Uterus (tissue), 4 donors: Measurements from ENCODE around the gene FHOD1. TPM values are rescaled to one million over a fixed set of nuclear protein-coding genes. Genes with fewer than 3 reads are reported as not detected.

Experiments
- DNase-seq, 2 donors: peaks; one replicate each; pipeline ENCODE4 v3.0.0-alpha.2; 2019 to 2020
- H3K27ac ChIP-seq, 2 donors: fragments of 200-600 bp; sonication (generic); 1 replicate in 1 of 2; 2 replicates in 1 of 2; pipeline ENCODE4 v1.5.1; 2016 to 2018
- H3K27me3 ChIP-seq, 2 donors: fragments of 200-600 bp; sonication (generic); one replicate each; pipeline ENCODE4 v1.5.1; 2018 to 2019; ENCODE audit warnings: control low read depth in 1 of 2
- H3K36me3 ChIP-seq, 2 donors: fragments of 200-600 bp; sonication (generic); one replicate each; pipeline ENCODE4 v1.5.1; 2019; ENCODE audit warnings: control low read depth in 1 of 2
- H3K4me1 ChIP-seq, 2 donors: fragments of 200-600 bp; sonication (generic); one replicate each; pipeline ENCODE4 v1.5.1; 2018 to 2019; ENCODE audit warnings: control low read depth in 1 of 2
- H3K4me3 ChIP-seq, 2 donors: fragments of 200-600 bp; sonication (generic); 1 replicate in 1 of 2; 2 replicates in 1 of 2; pipeline ENCODE4 v1.5.1; 2018 to 2019; ENCODE audit warnings: mild to moderate bottlenecking in 1 of 2
- H3K9me3 ChIP-seq, 2 donors: fragments of 200-600 bp; sonication (generic); one replicate each; pipeline ENCODE4 v1.5.1; 2019; ENCODE audit warnings: control low read depth in 1 of 2
- CTCF ChIP-seq, 4 experiments: fragments of 200-600 bp in 2 of 4; fragments of 450-650 bp in 2 of 4; sonication (generic) in 2 of 4; IDR thresholded peaks; one replicate each; pipeline ENCODE4 v1.5.1; 2016 to 2019; ENCODE audit warnings: antibody characterized with exemption in 4 of 4, mild to moderate bottlenecking in 2 of 4, moderate library complexity in 1 of 4
- POLR2A ChIP-seq, 2 donors: fragments of 450-650 bp; IDR thresholded peaks; one replicate each; pipeline ENCODE4 v1.6.1; 2016; ENCODE audit warnings: antibody characterized with exemption in 2 of 2, mild to moderate bottlenecking in 1 of 2, moderate library complexity in 1 of 2
- intact Hi-C: fragments of 100-400 bp; cut with DNase I; formaldehyde crosslinking; loops from one replicate; pipeline ENCODE4 v1.15.1; 2023; ENCODE audit warnings: low total_unique reads
- total RNA-seq, 4 donors: library from RNA; depleted of rRNA in 3 of 4; stranded (reverse); fragments of >200 nt in 3 of 4; gene quantifications; one replicate each; pipeline versions ENCODE4 v1.1.0 to v1.2.4, GENCODE V29; 2014 to 2023
- donor health status: DM: yes; HTN: yes; CAD: no.

FHOD1 gene
- total RNA-seq, 4 donors from 2014 or later, result 2.3 to 37.6 (median 11.8) TPM

DNA sequence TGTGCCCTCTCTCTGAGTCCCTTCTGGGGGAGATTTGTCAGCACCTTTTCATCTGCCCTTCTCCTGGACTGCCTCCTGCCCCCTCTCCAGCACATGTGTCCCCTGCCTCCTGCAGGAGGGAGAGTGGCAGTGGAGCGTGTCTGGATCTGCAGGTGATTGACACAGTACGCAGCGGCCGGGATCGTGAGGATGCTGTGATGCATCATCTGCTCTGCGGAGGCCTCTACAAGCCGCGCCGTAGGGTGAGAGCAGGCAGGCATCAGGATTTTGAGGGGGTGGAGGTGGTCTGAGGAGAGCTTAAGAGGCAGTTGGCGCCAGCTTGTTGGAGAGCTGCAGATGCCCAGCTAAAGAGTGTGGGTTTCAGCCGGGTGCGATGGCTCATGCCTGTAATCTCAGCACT lies 12.4 kb upstream of the FHOD1 start:
- intact Hi-C loops, result no loop called here
- Histone ChIP-seq H3K4me3 (no peak overlapping the region), H3K9me3 (no peaks in the 10 kb centered on the region), H3K27me3 (no peaks in the 10 kb centered on the region), H3K36me3 (no peaks in the 10 kb centered on the region), H3K27ac (no peak overlapping the region), H3K4me1 (no peaks in the 10 kb centered on the region)
- DNase-seq, result no peak
- no peak for TF ChIP-seq CTCF (IDR thresholded peaks at IDR 0.05)
- no peak for TF ChIP-seq POLR2A (IDR thresholded peaks at IDR 0.05)

DNA sequence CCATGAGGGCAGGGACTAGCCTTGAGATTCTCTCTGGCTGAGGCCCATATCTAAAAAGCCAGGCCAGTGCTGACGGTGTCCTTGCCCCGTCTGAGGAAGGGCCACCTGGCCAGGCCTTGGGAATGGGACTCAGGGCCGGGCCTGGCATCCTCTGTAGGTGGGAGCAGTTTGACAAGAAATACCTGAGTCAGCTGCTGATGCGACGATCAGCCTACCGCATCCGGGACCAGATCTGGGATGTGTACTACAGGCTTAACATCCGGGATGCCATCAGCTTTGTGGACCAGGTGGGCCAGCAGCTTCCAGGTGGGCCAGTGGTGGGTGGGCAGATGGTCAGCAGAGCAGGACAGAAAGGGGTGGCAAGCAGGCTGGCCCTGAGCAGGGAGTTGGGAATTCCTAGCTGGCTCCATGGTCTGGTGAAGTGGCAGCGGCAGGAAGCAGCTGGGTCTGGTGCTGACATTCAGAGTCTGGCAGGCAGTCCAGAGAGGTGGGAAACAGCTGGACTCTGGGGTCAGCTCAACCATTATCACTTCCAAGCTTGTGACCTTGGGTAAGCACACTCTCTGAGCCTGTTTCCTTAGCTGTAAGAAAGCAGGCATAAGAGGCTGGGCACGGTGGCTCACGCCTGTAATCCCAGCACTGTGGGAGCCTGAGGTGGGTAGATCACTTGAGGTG lies 11.0 kb upstream of the FHOD1 start:
- Histone ChIP-seq H3K27me3 (no peaks in the 10 kb centered on the region), H3K4me3 (no peak overlapping the region), H3K4me1 (no peaks in the 10 kb centered on the region), H3K36me3 (no peaks in the 10 kb centered on the region), H3K9me3 (no peaks in the 10 kb centered on the region), H3K27ac (no peak overlapping the region)
- DNase-seq, result no peak
- intact Hi-C loops, result no loop called here
- TF ChIP-seq CTCF (IDR thresholded peaks at IDR 0.05) (no peak), POLR2A (IDR thresholded peaks at IDR 0.05) (no peak)

DNA sequence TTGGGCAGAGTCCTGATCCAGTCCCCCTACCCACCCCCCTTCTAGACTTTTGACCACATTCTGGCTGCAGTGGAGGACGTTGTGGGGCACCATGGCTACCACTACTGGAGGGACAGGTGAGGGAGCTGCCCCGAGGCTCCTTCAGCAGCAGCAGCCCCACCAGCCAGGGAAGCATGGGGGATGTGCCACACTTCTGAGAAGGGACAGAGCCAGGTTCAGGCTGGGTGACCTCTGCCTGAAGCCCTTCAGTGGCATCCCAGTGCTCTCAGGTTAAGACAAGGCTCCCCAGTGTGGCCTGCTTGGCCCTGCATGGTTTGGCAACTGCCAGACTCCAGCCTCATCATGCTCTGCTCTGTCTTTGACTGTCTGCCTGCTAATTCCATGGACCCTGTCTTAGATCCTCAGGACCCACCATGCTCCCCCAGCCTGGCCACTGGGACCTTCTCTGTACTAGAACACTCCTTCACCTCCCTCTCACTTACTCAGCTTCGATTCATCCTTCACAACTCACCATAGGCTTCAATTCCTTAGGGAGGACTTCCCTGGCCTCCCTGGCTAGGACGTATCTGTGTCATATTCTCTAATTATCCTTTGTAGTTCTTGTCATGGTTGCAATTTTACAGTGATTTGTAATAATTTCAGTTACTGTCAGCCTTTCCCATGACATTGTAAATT lies 10.3 kb upstream of the FHOD1 start:
- Histone ChIP-seq H3K4me1 (no peaks in the 10 kb centered on the region), H3K4me3 (no peak overlapping the region), H3K9me3 (no peaks in the 10 kb centered on the region), H3K36me3 (no peaks in the 10 kb centered on the region), H3K27ac (no peak overlapping the region), H3K27me3 (no peaks in the 10 kb centered on the region)
- no peak for TF ChIP-seq CTCF (IDR thresholded peaks at IDR 0.05)
- TF ChIP-seq POLR2A (IDR thresholded peaks at IDR 0.05), result no peak
- DNase-seq, result no peak
- intact Hi-C loops, result no loop called here

- Histone ChIP-seq H3K4me1 (no peaks in the 10 kb centered on the region), H3K27me3 (no peaks in the 10 kb centered on the region), H3K27ac (no peak overlapping the region), H3K9me3 (no peaks in the 10 kb centered on the region), H3K36me3 (no peaks in the 10 kb centered on the region), H3K4me3 (no peak overlapping the region)
- intact Hi-C loops, result no loop called here
- DNase-seq, result no peak
- TF ChIP-seq CTCF (IDR thresholded peaks at IDR 0.05) (no peak), POLR2A (IDR thresholded peaks at IDR 0.05) (no peak)
Observed at GRCh38 chr16:67256701-67257230, 9.5 kb upstream of the FHOD1 start.

GRCh38 chr16:67255553-67256221 lies 8.4 kb upstream of the FHOD1 start:
- Histone ChIP-seq H3K9me3 (no peaks in the 10 kb centered on the region), H3K4me3 (no peak overlapping the region), H3K4me1 (no peaks in the 10 kb centered on the region), H3K27me3 (no peaks in the 10 kb centered on the region), H3K36me3 (no peaks in the 10 kb centered on the region), H3K27ac (no peak overlapping the region)
- intact Hi-C loops, result no loop called here
- no peak for TF ChIP-seq POLR2A (IDR thresholded peaks at IDR 0.05)
- TF ChIP-seq CTCF (IDR thresholded peaks at IDR 0.05), result no peak
- no peak for DNase-seq
